Activated naive CD4-positive, alpha-beta T cell (primary cell): ENCODE measurements around the gene RPL37.
"Not testable (repeated sequence)": the region's sequence is repeated elsewhere in the genome, so short reads cannot be mapped to it uniquely, and the experiment has no call there.

Experiments used
- DNase-seq, 4 experiments: peaks; one replicate each; lab custom pipeline; 2025; lab: John Stamatoyannopoulos, UW

Gene RPL37

DNA sequence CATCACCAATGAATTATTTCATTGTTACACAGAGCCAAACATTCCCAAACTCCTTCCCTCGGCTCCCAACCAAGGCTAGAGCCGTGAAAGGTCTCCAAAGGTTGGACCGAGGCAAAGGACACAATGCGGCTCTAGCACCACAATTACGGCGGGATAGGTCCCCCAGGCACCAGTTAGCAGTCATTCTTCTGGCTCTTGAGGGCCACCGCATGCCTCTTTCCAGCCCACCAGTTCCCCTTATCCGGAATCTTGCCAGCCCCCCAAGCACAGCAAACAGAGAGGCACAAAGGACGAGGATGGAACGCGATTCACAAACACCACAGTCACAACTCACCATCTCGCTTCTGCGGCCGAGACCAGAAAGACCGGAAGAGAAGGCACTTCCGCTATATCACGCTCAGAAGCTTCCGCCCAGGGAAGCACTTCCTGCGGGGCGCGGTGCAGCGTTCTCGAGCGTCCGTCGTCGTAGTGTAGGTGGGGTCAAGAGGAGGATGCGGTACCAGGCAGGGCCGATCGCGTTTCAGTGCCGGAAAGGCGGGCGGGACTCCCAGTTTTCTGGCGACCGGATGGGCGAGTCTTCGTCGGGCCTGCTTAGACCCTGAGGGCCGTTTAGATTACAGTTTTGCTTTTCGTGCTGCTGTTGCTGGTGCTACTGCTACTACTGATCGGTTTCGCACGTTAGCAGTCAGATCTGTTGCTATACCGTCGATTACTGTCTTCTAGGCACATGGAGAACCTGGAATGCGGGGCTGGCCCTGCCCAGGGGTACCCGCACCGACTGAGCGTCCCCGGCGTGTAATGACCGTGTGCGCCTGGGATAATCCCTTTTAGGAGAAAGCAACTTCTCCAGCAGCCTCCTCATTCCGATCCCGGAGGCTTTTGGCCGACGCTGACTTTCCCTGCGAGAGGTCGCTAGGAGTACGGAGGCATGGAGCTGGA, at the start of gene RPL37:
TSS of gene RPL37 (minus strand) at position 374 of the 939 bp plus-strand sequence. CDS start at position 337, 37 bp downstream.
- peak; percentile 82 to 86 (median 83) for DNase-seq

DNA sequence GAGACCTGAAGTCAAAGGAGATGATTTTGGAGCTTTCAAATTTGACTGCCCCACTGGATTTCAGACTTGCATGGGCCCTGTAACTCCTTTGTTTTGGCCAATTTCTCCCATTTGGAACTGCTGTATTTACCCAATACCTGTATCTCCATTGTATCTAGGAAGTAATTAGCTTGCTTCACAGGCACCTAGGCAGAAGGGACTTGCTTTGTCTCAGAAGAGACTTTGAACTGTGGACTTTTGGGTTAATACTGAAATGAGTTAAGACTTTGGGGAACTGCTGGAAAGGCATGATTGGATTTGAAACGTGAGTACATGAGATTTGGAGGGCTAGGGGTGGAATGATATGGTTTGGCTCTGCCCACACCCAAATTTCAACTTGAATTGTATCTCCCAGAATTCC, 48.0 kb upstream of the RPL37 start:
- not testable (repeated sequence) for DNase-seq

GRCh38 chr5:40882291-40882690, 47.3 kb upstream of the RPL37 start:
- no peak for DNase-seq

- no peak for DNase-seq
Observed at GRCh38 chr5:40879163-40879942, 44.3 kb upstream of the RPL37 start.

DNA sequence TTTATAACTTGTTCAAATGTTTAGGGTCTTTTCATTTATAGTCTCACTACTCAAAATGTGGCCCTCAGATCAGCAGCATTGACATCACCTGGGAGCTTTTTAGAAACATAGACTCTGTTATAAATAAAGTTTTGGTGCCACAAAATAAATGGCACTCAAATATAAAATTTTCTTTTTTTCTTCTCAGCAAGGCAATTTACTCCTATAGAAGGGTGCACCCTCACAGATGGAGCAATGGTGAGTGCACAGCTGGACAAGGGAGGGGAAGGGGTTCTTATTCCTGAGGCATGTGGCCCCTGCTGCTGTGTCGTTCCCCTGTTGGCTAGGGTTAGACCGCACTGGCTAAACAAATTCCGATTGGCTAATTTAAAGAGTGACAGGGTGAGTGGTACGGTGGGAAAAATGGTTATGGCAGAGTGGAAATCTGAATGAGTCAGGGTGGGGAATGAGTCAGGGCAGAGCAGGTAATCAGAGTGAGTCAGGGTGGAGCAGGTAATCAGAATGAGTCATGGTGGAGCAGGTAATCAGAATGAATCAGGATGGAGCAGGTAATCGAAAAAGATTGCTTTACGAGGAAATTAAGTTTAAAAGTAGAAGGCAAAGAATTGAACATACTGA, 42.5 kb upstream of the RPL37 start:
- DNase-seq: no peak

GRCh38 chr5:40875958-40876357, 40.9 kb upstream of the RPL37 start:
- no peak for DNase-seq

DNA sequence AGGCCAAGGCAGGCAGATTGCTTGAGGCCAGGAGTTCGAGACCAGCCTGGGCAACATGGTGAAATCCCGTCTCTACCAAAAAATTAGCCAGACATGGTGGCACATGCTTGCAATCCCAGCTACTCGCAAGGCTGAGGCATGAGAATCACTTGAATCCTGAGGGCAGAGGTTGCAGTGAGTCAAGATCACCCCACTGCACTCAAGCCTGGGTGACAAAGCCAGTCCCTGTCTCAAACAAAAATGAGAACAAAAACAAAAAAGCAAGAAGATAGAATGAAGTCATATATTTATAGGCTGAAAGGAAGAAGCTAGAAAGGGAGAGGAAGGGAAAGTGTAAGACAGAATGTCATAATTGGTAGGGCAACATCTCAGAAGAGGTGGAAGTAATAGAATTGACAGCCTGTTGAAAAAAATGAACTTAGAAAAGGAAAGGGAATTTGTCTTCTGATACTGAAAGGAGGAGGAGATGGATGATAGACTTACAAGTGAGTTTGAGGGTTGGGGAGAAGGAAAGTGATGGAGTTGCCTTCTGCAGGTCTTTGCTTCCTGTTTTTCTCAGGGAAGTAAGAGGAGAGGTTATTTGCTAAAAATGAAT, 38.4 kb upstream of the RPL37 start:
- no peak for DNase-seq

DNA sequence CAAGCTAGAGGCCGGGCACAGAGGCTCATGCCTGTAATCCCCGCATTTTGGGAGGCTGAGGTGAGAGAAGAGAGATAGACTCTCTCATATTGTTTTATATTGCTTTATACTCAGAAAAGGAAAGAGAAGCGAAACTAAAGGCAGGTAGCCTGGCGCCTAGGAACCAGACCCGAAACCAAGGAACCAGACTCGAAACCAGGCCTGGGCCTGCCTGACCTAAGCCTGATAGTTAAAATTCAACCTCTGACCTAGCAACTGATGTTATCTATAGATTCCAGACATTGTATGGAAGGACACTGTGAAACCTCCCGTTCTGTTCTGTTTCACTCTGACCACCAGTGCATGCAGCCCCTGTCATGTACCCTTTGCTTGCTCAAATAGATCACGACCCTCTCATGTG, 37.2 kb upstream of the RPL37 start:
- DNase-seq: not testable (repeated sequence)

DNA sequence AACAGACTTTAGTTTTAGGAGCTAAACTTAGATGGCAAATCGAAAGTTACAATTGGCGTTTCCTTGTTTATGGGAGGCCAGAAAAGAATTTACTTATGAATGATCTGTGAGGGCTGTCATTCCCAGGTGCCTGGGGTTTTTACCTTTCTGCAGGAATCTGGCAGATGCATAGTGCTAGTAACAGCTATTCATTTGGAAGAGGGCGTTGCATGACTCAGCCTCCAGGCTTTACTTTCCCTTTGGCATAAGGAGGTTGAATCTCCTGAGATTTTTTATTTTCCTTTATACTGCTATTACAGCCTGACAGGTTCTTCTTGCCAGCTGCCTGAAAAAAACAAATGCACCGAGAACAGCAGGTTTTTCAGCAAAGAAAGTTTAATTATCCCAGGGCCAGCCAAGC, 36.2 kb upstream of the RPL37 start:
- DNase-seq: no peak

DNA sequence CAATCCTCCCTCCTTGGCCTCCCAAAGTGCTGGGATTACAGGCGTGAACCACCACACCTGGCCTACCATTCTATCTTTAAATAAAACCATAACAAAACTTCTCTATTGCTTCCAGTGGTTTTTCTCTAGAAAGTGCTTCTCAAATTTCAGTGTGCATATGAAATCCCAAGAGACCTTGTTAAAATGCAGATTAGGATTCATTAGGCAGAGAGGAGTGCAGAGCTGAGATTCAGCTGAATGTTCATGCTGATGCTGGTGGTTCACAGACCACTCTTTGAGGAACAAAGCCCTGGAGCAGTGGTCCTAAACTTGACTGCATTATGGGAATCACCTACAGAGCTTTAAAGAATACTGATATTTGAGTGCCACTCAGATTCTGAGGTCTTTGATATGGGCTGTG, 34.4 kb upstream of the RPL37 start:
- DNase-seq: no peak

GRCh38 chr5:40866844-40867243, 31.8 kb upstream of the RPL37 start:
- no peak for DNase-seq

DNA sequence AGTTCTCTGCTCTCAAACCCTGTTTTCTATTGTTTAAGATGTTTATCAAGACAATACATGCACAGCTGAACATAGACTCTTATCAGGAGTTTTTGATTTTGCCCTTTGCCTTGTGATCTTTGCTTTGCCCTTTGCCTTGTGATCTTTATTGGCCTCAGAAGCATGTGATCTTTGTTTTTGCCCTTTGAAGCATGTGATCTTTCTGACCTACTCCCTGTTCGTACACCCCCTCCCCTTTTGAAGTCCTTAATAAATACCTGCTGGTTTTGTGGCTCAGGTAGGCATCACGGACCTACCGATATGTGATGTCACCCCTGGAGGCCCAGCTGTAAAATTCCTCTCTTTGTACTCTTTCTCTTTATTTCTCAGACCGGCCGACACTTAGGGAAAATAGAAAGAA, 30.0 kb upstream of the RPL37 start:
- not testable (repeated sequence) for DNase-seq

- DNase-seq: no peak
Observed at GRCh38 chr5:40860711-40861110, 25.7 kb upstream of the RPL37 start.

DNA sequence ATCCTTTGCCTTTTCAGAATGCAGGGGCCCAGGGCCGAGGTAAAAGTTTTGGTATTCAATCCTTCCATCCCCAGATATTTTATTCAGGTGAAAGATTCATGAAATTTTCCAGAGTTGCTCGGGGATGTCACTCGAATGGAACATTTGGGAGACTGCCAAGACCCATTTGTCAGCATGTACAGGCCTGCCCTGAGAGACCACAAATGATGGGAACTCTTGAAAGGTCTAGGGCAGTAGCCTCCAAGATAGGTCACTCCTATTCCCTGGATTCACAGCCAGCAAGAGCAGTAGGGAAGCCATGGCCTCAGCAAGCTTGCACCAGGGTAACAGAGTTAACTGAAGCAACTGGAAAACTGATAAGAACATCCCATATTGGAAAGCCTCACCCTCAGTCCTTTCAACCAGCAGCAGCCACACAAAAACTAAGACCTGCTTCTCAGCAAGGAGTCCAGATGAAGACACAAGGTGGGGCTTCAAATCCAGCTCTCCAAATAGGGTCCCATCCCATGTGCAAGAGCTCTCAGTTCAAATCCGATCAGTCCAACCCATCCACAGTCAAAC, 18.7 kb upstream of the RPL37 start:
- DNase-seq: no peak

GRCh38 chr5:40847525-40847924, 12.5 kb upstream of the RPL37 start:
- DNase-seq: no peak

DNA sequence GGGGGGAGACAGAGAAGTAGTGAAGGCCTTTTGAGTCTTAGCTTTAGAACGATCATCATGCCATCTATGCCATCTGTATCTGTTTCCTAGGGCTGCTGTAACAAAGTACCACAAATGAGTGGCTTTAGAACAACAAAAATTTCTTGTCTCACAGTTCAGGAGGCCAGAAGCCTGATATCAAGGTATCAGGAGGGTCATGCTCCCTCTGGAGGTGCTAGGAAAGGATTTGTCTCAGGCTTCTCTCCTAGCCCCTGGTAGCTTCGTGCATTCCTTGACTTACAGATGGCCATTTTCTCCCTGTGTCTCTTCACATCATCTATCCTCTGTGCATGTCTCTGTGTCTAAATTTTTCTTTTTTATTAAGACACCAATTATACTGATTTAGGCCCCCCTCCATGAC, 11.3 kb upstream of the RPL37 start:
- no peak for DNase-seq

GRCh38 chr5:40844565-40844964, 9.5 kb upstream of the RPL37 start:
- no peak for DNase-seq

- DNase-seq: no peak
Observed at GRCh38 chr5:40842351-40842750, 7.3 kb upstream of the RPL37 start.

- no peak for DNase-seq
Observed at GRCh38 chr5:40841068-40841805, 6.2 kb upstream of the RPL37 start, which contains the start of gene CARD6. Gene CARD6, plus strand, starts transcription at chr5:40841367. Its CDS starts 16 bp downstream, at chr5:40841383.

DNA sequence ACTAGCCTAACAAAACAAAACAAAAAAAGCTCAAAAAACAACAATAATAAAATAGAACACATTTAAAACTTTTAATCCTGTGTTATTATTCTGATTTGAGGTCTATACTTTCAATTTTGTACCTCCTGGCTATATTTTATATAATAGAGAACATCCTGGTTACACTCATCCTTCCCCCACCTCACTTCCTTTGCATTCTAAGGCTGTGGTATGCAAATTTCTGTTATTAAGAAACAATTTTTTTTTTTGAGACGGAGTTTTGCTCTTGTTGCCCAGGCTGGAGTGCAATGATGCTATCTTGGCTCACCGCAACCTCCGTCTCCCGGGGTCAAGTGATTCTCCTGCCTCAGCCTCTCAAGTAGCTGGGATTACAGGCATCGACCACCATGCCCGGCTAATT, 3.1 kb upstream of the RPL37 start:
- no peak for DNase-seq

DNA sequence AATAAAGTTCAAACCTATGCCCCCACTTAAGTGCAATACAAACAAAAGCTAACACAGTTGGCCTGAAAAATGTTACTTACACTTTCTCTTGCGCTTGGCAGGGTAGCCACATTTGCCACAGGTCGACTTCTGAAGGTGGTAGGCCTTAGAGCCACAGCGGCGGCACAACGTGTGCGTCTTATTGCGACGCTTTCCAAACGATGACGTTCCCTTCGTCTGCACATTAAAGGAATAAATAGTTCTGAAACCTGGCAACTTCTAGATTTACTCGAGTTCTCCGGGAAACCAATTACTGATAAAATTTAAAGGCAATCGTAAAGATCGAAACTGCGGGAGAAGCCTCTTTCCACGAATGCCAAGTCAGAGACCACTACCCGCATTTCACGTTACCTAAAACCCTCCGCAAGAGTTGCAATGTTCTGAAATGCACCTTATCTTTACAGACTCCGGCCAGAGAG, 602 bp downstream of the RPL37 start:
- DNase-seq: peak in 2 of 4 experiments; percentile 13
